ENCODE data around the gene CDK14. TPM values are rescaled to one million over a fixed set of nuclear protein-coding genes. Genes with fewer than 3 reads are reported as not detected.
A peak's percentile ranks its signal among the peaks of the same experiment; 100 is the strongest.

CDK14 gene
- total RNA-seq, 4 donors from 2014 or later: 22.2 to 36.3 (median 28.6) TPM

DNA sequence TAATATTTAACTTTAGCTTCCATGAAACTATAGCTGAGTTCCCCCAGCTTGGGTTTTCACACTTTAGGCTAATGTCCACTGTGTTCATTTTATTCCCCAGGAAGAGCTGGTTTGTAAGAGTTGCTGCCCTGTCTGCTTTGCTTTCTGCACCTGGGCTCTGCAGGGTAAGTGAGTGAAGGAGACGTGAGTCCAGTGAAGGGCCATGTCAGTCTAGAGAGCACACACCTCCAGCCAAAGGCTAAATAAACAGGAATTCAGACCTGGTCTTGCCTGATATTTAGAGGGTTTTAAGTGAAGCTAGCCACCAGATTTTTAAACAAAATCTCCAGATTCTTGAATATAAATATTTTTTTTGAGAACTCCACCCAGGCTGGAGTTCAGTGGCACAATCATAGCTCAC, 643.7 kb downstream of the CDK14 start:
- Histone ChIP-seq H3K36me3 (no peaks in the 10 kb centered on the region), H3K9me3 (no peaks in the 10 kb centered on the region), H3K4me1 (peaks cover 0 to 41% (median 0%) of the 10 kb centered on the region in 4 donors), H3K27me3 (no peaks in the 10 kb centered on the region), H3K4me3 (no peak overlapping the region), H3K27ac (peak overlapping the region in 2 of 4 donors; percentile 49 to 75)
- TF ChIP-seq POLR2A (IDR thresholded peaks at IDR 0.05) (no peak), EP300 (IDR thresholded peaks at IDR 0.05) (no peak)
- TF ChIP-seq, protein P1, sequence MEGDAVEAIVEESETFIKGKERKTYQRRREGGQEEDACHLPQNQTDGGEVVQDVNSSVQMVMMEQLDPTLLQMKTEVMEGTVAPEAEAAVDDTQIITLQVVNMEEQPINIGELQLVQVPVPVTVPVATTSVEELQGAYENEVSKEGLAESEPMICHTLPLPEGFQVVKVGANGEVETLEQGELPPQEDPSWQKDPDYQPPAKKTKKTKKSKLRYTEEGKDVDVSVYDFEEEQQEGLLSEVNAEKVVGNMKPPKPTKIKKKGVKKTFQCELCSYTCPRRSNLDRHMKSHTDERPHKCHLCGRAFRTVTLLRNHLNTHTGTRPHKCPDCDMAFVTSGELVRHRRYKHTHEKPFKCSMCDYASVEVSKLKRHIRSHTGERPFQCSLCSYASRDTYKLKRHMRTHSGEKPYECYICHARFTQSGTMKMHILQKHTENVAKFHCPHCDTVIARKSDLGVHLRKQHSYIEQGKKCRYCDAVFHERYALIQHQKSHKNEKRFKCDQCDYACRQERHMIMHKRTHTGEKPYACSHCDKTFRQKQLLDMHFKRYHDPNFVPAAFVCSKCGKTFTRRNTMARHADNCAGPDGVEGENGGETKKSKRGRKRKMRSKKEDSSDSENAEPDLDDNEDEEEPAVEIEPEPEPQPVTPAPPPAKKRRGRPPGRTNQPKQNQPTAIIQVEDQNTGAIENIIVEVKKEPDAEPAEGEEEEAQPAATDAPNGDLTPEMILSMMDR (IDR thresholded peaks at IDR 0.05): no peak
- WGBS, 2 donors: 76 to 79% methylated on average over 1 of the region's 1 CpG
- no peak for DNase-seq (ENCODE audit: low spot score in 2 of 2)

DNA sequence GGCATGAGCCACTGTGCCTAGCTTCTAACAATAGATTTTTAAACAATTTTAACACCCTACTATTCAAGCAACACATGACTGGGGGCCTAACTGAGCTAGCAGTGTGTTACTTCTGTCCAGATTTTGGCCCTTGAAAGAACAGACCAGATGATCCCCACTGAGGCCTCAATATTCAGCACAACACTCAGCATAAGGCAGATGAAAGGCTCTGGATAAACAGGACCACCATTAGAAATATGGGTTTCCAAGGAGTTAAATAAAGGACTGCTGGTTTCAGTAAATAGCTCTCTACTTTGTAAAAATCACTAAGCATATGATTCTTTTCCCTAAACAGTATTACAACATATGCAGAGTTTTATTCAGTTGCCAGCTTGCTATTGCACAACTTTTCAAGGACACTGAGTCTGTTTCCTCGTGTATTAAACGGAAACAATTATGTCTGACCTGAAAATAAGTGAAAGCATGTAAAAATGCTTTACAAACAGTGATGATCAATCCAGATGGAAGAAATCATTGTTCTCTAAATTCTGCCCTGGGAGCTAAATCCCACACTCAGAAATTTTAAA, 644.3 kb downstream of the CDK14 start:
- WGBS, 2 donors: 21 to 29% methylated on average over 2 of the region's 2 CpGs
- Histone ChIP-seq H3K9me3 (no peaks in the 10 kb centered on the region), H3K36me3 (no peaks in the 10 kb centered on the region), H3K4me1 (peaks cover 0 to 41% (median 0%) of the 10 kb centered on the region in 4 donors), H3K27ac (peak overlapping the region in 2 of 4 donors; percentile 53 to 75), H3K27me3 (no peaks in the 10 kb centered on the region), H3K4me3 (no peak overlapping the region)
- peak in 1 of 2 donors; percentile 53 for DNase-seq (ENCODE audit: low spot score in 2 of 2)
- TF ChIP-seq, protein P1 (IDR thresholded peaks at IDR 0.05): no peak
- TF ChIP-seq EP300 (IDR thresholded peaks at IDR 0.05) (peak; percentile 45 to 82), POLR2A (IDR thresholded peaks at IDR 0.05) (no peak)

DNA sequence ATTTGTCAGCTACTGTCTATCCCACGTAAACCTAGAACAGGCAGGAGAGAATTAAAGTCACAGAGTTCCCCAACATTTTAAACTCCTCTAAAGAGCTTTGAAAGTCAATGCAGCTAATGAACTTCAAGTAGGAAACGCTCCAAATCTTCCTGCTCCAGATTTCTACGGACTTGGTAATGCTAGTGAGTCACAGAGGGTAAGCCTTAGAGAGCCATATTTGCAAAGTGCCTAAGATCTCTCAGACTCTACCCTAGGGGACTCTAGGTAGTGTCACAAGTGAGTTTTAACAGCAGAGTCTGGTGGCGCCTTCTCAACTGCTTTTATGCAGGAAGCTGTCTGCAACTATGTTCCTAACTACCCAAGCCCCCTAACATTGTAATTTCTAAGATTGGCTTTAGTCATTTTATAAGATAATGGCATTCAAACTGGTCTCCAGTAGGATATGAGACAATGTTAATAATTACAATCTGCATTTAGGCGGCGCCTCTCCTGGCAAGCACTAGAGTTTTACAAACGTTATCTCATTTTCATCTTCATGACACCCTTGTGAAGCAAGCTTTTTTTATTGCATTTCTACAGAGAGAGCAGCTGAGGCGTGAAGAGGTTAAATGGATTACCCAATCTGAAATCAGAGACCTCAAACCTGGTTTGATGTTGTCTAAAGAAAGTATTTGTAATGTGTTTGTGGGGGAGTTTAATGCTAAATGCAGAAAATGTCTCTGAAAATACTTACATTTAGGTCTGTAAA, 646.1 kb downstream of the CDK14 start:
- TF ChIP-seq POLR2A (IDR thresholded peaks at IDR 0.05): no peak
- TF ChIP-seq, protein P1 (IDR thresholded peaks at IDR 0.05): no peak
- Histone ChIP-seq H3K27ac (no peak overlapping the region), H3K27me3 (no peaks in the 10 kb centered on the region), H3K4me1 (peaks cover 0 to 41% (median 0%) of the 10 kb centered on the region in 4 donors), H3K9me3 (no peaks in the 10 kb centered on the region), H3K4me3 (no peak overlapping the region), H3K36me3 (no peaks in the 10 kb centered on the region)
- DNase-seq (ENCODE audit: low spot score in 2 of 2): no peak
- whole genome bisulfite sequencing, 2 donors: 67 to 70% methylated on average over 8 of the region's 8 CpGs

DNA sequence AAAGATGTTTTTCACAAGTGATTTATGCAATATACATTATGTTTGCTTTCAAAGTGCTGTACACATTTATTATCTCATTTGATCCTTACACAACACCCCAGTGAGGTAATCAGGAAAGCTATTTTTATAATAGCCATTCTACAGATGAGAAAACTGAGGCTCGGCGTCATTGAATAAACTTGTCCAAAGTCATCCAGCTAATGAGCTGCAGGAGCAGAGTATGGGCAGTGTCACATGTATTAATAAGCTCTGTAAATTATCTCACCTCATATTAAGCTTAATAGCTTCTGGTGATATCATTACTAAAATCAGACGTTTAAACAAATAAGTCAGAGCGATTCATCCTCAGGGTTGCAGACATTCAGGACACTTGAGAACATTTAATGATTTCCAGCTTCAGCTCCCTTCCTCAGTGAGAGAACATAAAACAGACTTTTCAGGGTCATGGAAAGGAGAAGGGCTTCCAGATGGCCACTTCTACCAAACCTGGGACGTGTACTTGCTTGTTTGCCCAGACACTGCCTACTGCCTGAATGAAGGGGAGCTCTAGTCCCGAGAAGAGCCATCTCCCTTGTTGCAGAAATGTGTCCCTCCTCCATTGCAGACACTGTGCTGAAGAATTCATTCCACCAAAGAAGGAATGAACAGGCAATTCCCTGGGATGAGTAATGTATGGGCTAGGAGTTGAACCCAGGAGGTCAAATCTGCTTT, 647.6 kb downstream of the CDK14 start:
- no peaks in the 10 kb centered on the region for H3K9me3 ChIP-seq
- TF ChIP-seq, protein P1 (IDR thresholded peaks at IDR 0.05): no peak
- no peak for TF ChIP-seq POLR2A (IDR thresholded peaks at IDR 0.05)
- no peak for TF ChIP-seq EP300 (IDR thresholded peaks at IDR 0.05)
- no peak for DNase-seq (ENCODE audit: low spot score in 2 of 2)
- H3K27me3 ChIP-seq: no peaks in the 10 kb centered on the region
- H3K4me3 ChIP-seq: no peak overlapping the region
- no peaks in the 10 kb centered on the region for H3K36me3 ChIP-seq
- no peak overlapping the region for H3K27ac ChIP-seq
- 66 to 73% methylated on average over 6 of the region's 6 CpGs for WGBS, 2 donors
- H3K4me1 ChIP-seq: peaks cover 0 to 41% (median 0%) of the 10 kb centered on the region in 4 donors

DNA sequence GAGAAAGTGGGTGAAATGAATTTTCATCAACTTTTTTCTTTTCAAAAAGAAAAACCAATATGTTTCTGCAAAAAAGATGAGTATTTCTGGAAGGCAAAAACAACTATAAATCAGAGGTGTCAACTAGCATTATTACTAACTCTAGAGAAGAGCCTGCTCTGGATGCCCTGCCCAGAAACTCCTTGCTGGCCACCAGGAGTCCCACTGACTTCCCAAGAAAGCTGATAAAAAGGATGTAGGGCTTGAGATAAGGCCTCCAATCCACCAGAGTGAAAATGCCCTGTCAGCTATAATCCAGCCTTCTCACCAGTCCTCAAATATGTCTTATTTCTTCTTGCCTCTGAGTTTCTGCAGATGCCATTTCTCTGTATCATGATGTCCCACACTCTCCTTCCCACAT, 651.4 kb downstream of the CDK14 start:
- Histone ChIP-seq H3K36me3 (no peaks in the 10 kb centered on the region), H3K9me3 (no peaks in the 10 kb centered on the region), H3K4me1 (peaks cover 0 to 13% (median 0%) of the 10 kb centered on the region in 4 donors), H3K4me3 (no peak overlapping the region), H3K27ac (no peak overlapping the region), H3K27me3 (no peaks in the 10 kb centered on the region)
- TF ChIP-seq EP300 (IDR thresholded peaks at IDR 0.05) (no peak), POLR2A (IDR thresholded peaks at IDR 0.05) (no peak)
- TF ChIP-seq, protein P1 (IDR thresholded peaks at IDR 0.05): no peak
- DNase-seq (ENCODE audit: low spot score in 2 of 2): no peak
